Fibroblast of peridontal ligament (primary cell): ENCODE data around the gene NFKB2.

Source experiments
- DNase-seq: peaks from one replicate; pipeline ENCODE4 v3.0.0-alpha.2; 2010; ENCODE audit errors: extremely low read depth

NFKB2 gene

DNA sequence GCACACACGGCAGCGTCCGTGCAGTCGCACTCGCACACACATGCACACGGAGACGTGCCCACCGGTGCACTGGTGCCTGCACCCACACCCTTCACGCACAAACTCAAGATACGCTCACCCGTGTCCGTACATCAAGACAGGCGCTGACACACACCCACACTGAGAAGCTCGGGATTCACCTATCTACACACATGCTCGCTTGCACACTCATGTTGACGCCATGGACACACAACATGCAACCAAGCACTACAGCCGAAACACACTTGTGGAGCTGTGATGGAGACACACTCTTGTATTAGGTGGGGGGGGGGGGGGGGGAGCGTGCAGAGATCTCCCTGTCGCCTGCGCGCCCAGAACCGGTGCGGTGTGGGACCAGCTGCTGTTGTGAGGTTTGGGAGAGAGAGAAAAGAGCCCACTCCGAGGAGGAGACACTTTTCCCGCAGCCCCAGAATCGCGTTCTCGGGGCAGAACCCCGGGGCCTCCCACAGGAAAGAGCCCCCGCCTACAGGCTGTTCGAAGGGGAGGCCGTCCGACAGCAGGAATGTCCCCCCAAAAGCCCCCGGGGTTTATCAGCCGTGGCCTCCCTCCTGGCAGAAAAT, 605 bp upstream of the NFKB2 start:
- DNase-seq, result peak; percentile 27

DNA sequence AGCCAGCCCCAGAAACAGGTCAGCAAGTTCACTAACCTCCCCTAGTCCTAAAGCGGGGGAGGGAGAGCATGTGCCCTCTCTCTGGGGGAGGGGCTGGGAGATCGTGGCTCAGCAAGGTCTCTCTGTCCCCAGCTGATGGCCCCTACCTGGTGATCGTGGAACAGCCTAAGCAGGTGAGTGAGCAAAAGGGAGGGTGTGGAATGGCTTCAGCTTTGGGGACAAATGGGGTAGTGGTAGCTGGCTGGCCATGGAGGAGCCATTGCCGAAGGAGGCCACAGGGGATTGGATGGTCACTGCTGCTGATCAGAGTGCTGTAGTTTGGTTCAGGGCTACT, 779 bp downstream of the NFKB2 start:
- DNase-seq, result no peak

GRCh38 chr10:102396730-102397151, 1.2 kb downstream of the NFKB2 start:
- no peak for DNase-seq

DNA sequence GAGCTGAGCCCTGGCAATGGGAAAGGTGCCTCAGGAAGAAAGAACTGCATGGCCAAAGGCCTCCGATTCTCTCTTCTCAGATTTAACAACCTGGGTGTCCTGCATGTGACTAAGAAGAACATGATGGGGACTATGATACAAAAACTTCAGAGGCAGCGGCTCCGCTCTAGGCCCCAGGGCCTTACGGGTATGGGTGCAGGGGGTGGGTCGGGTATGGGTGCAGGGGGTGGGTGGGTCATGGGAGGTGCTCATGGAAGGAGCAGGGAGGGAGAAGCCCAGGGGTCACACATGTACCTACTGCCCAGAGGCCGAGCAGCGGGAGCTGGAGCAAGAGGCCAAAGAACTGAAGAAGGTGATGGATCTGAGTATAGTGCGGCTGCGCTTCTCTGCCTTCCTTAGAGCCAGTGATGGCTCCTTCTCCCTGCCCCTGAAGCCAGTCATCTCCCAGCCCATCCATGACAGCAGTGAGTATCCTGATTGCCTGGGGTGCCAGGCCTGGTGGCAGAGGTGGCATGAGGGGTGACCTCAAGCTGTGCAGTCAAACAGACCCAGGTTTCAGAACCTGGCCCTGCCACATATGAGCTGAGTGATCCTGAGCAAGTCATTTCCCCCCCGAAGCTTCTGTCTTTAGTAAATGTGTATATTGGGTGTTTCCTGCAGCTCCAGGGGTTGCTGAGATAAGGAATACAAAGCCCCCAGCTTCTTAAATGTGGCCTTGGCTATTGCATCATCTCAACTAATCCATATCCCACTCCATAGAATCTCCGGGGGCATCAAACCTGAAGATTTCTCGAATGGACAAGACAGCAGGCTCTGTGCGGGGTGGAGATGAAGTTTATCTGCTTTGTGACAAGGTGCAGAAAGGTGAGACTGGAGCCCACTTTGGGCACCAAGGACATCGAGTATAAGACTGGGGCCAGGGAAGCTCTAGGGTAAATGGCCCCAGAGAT, 2.0 kb downstream of the NFKB2 start:
- DNase-seq, result no peak

DNA sequence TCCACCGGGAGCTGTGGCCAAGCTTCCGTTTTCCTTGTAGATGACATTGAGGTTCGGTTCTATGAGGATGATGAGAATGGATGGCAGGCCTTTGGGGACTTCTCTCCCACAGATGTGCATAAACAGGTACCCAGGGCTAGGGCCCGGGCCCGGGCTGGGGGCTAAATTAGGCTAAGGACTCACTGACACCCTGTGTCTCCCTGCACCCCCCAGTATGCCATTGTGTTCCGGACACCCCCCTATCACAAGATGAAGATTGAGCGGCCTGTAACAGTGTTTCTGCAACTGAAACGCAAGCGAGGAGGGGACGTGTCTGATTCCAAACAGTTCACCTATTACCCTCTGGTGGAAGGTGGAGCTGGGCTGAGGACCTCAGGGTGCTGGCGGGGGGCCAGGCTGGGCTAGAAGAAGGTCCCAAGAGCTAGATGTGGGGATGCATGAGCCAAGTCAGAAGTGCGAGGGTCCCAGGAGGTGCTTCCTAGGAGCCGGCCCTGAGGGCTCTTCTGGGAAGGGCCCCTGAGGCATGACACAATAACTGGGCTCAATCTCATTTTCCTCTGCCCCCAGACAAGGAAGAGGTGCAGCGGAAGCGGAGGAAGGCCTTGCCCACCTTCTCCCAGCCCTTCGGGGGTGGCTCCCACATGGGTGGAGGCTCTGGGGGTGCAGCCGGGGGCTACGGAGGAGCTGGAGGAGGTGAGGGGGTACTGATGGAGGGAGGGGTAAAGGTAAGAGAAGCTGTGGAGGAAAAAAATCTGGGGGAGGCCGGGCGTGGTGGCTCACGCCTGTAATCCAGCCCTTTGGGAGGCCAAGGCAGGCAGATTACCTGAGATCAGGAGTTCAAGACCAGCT, 2.9 kb downstream of the NFKB2 start:
- no peak for DNase-seq

GRCh38 chr10:102399217-102400021, 3.9 kb downstream of the NFKB2 start:
- peak; percentile 80 for DNase-seq

DNA sequence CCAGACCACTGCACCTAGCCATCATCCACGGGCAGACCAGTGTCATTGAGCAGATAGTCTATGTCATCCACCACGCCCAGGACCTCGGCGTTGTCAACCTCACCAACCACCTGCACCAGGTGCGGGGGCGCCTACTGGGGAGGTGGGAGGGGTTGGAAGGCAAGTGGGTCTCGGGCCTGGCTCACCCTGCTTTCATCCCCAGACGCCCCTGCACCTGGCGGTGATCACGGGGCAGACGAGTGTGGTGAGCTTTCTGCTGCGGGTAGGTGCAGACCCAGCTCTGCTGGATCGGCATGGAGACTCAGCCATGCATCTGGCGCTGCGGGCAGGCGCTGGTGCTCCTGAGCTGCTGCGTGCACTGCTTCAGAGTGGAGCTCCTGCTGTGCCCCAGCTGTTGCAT, 4.6 kb downstream of the NFKB2 start:
- DNase-seq, result no peak

DNA sequence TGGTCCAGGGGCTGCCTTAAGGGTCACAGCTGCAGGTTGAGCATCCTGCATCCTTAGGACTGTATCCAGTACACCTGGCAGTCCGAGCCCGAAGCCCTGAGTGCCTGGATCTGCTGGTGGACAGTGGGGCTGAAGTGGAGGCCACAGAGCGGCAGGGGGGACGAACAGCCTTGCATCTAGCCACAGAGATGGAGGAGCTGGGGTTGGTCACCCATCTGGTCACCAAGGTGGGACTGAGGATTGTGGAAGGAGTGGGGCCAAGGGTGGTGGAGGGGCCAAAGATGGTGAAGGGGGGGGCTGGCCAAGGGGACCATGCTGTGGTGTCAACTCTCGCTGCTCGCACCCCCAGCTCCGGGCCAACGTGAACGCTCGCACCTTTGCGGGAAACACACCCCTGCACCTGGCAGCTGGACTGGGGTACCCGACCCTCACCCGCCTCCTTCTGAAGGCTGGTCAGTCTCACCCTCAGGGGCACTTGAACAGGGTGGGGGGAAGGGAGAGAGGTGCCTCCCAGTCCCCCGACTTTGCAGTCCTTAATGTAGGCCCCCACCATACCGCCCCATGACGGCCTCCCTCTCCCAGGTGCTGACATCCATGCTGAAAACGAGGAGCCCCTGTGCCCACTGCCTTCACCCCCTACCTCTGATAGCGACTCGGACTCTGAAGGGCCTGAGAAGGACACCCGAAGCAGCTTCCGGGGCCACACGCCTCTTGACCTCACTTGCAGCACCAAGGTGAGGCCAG, 5.3 kb downstream of the NFKB2 start:
- DNase-seq, result no peak

DNA sequence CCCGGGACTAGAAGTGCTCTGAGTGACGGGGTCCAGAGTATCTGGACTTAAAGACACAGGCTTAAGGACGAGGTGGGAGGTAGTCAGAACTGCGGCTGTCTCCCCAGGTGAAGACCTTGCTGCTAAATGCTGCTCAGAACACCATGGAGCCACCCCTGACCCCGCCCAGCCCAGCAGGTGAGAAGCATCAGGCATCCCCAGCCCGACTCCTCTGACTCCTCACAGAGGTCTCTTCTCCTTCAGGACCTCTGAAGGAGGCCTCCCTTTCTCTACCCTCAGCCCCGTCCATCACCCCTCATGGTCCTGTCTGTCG, 5.8 kb downstream of the NFKB2 start:
- no peak for DNase-seq

- DNase-seq, result no peak
Observed at GRCh38 chr10:102401735-102402511, 6.4 kb downstream of the NFKB2 start.

GRCh38 chr10:102402512-102402896, 7.0 kb downstream of the NFKB2 start:
- DNase-seq, result no peak

GRCh38 chr10:102403115-102403514, 7.6 kb downstream of the NFKB2 start:
- no peak for DNase-seq

- no peak for DNase-seq
Observed at GRCh38 chr10:102404361-102405107, 9.0 kb downstream of the NFKB2 start.

DNA sequence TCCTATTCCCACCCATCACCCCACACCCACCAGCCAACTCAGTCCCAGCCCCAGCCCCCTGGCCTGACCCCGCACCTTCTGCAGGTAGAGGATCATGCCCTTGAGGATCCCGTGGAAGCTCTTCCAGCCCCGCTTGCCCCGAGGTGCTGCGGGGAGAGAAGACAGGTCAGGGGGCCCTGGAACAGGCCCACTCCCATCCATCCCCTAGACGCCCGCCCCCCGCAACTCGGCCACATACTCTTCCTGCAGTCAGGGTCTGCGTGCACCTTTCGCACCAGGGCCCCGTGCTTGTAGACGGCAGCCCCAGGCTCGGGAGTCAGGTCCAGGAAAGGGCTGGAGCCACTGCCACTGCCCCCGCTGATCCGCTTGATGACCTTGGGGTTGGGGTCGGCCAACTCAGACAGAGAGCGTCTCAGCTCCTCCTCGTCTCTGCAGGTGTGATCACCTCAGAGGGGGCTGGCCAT, 9.6 kb downstream of the NFKB2 start:
- DNase-seq, result no peak

DNA sequence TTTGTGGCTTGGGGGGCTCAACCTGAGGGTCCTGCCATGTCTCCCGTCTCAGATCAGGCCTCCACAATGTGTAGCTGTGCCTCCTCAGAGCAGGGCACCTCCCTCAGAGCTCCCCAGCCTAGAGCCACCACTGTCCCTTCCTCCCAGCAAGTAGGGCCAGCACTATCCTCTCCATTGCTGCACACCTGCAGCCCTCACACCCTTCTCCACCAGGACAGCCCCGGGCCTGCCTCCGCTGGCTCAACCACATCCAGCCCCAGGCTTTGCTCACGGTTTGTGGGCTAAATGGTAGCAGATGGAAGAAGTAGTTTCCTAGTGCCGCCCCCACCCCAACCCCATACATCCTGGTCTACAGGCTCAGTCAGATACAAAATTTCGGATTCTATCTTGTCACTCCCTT, 10.1 kb downstream of the NFKB2 start:
- no peak for DNase-seq

GRCh38 chr10:102406815-102407214, 11.3 kb downstream of the NFKB2 start:
- no peak for DNase-seq

DNA sequence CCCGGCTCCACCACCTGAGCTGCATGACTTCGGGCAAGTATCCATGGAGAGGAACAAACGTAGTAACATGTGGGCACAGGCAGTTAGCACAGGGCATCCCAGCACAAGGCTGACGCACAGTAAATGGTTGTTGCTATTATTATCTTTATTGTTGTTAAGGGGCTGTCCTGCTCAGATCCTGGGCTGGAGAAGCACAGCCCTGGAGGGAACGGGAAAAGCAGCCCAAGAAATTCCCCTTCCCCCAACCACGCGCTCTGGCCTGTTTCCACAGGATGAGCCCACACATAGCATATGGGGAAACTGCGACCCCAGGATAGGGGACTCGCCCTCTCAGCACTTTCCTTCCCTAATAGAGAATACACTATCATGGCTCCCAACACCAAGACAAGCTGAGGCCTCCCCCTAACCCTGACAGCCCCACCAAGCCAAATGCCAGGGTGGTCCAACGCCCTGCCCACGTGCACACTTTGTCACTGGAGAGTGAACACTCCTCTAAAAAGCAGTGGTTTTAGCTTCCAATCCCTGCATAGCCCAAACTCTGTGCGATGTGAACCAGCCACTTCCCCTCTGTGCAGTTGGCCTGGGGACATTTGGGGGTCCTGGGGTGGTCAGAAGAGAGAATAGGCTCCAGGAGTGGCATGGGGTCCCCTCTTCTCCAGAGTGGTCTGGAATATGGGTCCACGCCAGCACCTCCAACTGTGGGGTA, 12.1 kb downstream of the NFKB2 start:
- DNase-seq, result no peak

DNA sequence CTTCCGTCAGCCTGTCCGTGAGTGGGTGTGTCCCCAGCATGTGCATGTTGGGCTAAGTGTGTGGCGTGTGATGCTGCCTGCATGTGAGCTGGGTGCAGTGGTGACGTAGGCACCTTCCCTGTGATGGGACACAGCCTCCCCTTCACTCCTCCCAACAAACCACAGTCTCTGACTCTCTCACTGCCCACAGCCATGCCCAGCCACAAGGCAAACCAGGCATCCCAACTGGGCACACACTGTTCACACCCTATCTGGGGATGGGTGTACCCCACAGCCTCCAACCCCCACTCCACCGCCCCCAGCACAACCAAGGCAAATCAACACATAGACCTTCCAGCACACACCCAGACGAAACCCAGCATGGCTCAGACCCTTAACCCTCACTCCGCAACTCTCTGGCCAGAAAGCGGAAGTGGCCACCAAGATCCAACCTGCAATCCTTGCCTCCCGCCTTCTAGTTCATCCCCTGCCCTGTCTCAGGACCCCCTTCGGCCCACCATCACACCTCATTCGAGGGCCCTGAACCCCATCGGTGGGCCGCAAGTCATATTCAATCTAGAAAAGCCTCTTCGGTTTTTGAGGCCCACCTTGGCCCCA, 12.7 kb downstream of the NFKB2 start:
- no peak for DNase-seq
